Neural progenitor cell (in vitro differentiated cells): ENCODE results near the gene LAMA2.

ENCODE experiments used
- CTCF ChIP-seq: fragments of 200-600 bp; sonication (generic); IDR thresholded peaks from 2 replicates; pipeline ENCODE4 v1.5.1; 2017; ENCODE audit warnings: antibody characterized with exemption, mild to moderate bottlenecking
- EZH2 ChIP-seq: fragments of 200-600 bp; sonication (generic); IDR thresholded peaks from 2 replicates; pipeline ENCODE4 v1.6.1; 2017; ENCODE audit warnings: antibody characterized with exemption, mild to moderate bottlenecking, moderate library complexity
- EZH2phosphoT487 ChIP-seq: fragments of 200-600 bp; sonication (generic); IDR thresholded peaks from 2 replicates; pipeline ENCODE4 v1.6.1; 2017; ENCODE audit warnings: antibody characterized with exemption

GRCh38 chr6:129273161-129273560 is 390.2 kb downstream of the LAMA2 start:
- TF ChIP-seq CTCF (no peak), EZH2 (no peak), EZH2phosphoT487 (no peak)
